Measurements from ENCODE around the gene PRPF40A.

Gene PRPF40A

GRCh38 chr2:152655880-152656279, 61.4 kb downstream of the PRPF40A start:
- in situ Hi-C loops (cut with MboI; ENCODE audit: low sequenced_read_pairs): no loop called here

GRCh38 chr2:152651834-152652233, 65.4 kb downstream of the PRPF40A start:
- in situ Hi-C loops (cut with MboI; ENCODE audit: low sequenced_read_pairs): no loop called here

- in situ Hi-C loops (cut with MboI; ENCODE audit: low sequenced_read_pairs): no loop called here
These were observed 66.4 kb downstream of the PRPF40A start for GRCh38 chr2:152650768-152651371.

GRCh38 chr2:152649997-152650396, 67.3 kb downstream of the PRPF40A start:
- in situ Hi-C loops (cut with MboI; ENCODE audit: low sequenced_read_pairs): no loop called here

GRCh38 chr2:152648336-152648735, 68.9 kb downstream of the PRPF40A start:
- in situ Hi-C loops (cut with MboI; ENCODE audit: low sequenced_read_pairs): no loop called here

- in situ Hi-C loops (cut with MboI; ENCODE audit: low sequenced_read_pairs): no loop called here
These were observed 69.7 kb downstream of the PRPF40A start for GRCh38 chr2:152647552-152647951.

- in situ Hi-C loops (cut with MboI; ENCODE audit: low sequenced_read_pairs): no loop called here
These were observed 70.5 kb downstream of the PRPF40A start for GRCh38 chr2:152646775-152647174.

- in situ Hi-C loops (cut with MboI; ENCODE audit: low sequenced_read_pairs): no loop called here
These were observed 71.0 kb downstream of the PRPF40A start for GRCh38 chr2:152646264-152646663.

GRCh38 chr2:152644189-152644873, 72.9 kb downstream of the PRPF40A start:
- in situ Hi-C loops (cut with MboI; ENCODE audit: low sequenced_read_pairs): no loop called here

- in situ Hi-C loops (cut with MboI; ENCODE audit: low sequenced_read_pairs): loop anchor here (10.0 kb wide), 1 partner anchor 604 kb away; no protein-coding TSS in a partner anchor
These were observed 78.7 kb downstream of the PRPF40A start for GRCh38 chr2:152638590-152638989.

GRCh38 chr2:152638056-152638455, 79.2 kb downstream of the PRPF40A start:
- in situ Hi-C loops (cut with MboI; ENCODE audit: low sequenced_read_pairs): loop anchor here (10.0 kb wide), 1 partner anchor 603 kb away; no protein-coding TSS in a partner anchor

- in situ Hi-C loops (cut with MboI; ENCODE audit: low sequenced_read_pairs): loop anchor here (10.0 kb wide), 1 partner anchor 602 kb away; no protein-coding TSS in a partner anchor
These were observed 80.0 kb downstream of the PRPF40A start for GRCh38 chr2:152637251-152637650.

GRCh38 chr2:152635635-152636298, 81.5 kb downstream of the PRPF40A start:
- in situ Hi-C loops (cut with MboI; ENCODE audit: low sequenced_read_pairs): loop anchor here (10.0 kb wide), 1 partner anchor 601 kb away; no protein-coding TSS in a partner anchor

- in situ Hi-C loops (cut with MboI; ENCODE audit: low sequenced_read_pairs): loop anchor here (10.0 kb wide), 1 partner anchor 598 kb away; no protein-coding TSS in a partner anchor
These were observed 84.5 kb downstream of the PRPF40A start for GRCh38 chr2:152632736-152633135.

GRCh38 chr2:152630466-152630865, 86.8 kb downstream of the PRPF40A start:
- in situ Hi-C loops (cut with MboI; ENCODE audit: low sequenced_read_pairs): loop anchor here (10.0 kb wide), 1 partner anchor 596 kb away; no protein-coding TSS in a partner anchor

GRCh38 chr2:152629202-152629601, 88.1 kb downstream of the PRPF40A start:
- in situ Hi-C loops (cut with MboI; ENCODE audit: low sequenced_read_pairs): no loop called here

GRCh38 chr2:152627351-152627957, 89.8 kb downstream of the PRPF40A start:
- in situ Hi-C loops (cut with MboI; ENCODE audit: low sequenced_read_pairs): no loop called here

GRCh38 chr2:152626911-152627339, 90.3 kb downstream of the PRPF40A start:
- in situ Hi-C loops (cut with MboI; ENCODE audit: low sequenced_read_pairs): no loop called here

GRCh38 chr2:152624805-152625204, 92.5 kb downstream of the PRPF40A start:
- in situ Hi-C loops (cut with MboI; ENCODE audit: low sequenced_read_pairs): loop anchor here (5.0 kb wide), 1 partner anchor 433 kb away; no protein-coding TSS in a partner anchor

GRCh38 chr2:152623775-152624174, 93.5 kb downstream of the PRPF40A start:
- in situ Hi-C loops (cut with MboI; ENCODE audit: low sequenced_read_pairs): loop anchor here (5.0 kb wide), 1 partner anchor 431 kb away; no protein-coding TSS in a partner anchor
